ENCODE data around the gene NRL.

GRCh38 chr14:24080142-24080530 lies 34.6 kb downstream of the NRL start:
- TF ChIP-seq CTCF (IDR thresholded peaks at IDR 0.05; ENCODE audit: low read depth, low read length, missing input control) (no peak), REST (IDR thresholded peaks at IDR 0.05) (no peak), MAX (IDR thresholded peaks at IDR 0.05) (no peak), RAD21 (IDR thresholded peaks at IDR 0.05) (no peak), SP1 (IDR thresholded peaks at IDR 0.05) (no peak)
